ENCODE data around the gene ADAM22. TPM values are rescaled to one million over a fixed set of nuclear protein-coding genes. Genes with fewer than 3 reads are reported as not detected.

ADAM22 gene
- total and polyA plus RNA-seq, 4 donors, result 27.2 to 178 (median 44.1) TPM

DNA sequence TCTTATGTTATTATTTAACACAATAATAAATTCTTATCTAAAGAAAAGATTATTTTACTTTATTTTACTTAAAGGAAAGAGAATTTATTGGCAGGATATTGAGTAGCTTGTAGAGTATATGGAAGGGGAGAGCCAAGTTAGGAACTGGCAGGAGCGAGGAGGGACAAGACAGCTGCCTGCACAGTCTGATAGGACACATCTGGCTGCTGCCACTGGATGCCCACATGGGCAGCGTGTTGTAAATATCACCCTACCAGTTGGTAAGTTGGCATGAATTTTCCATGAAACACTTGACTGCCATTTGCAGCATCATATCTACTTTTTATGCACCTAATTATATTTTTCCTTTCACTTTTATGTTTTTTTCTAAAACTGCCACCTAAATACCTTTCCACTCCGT lies 266.2 kb downstream of the ADAM22 start:
- 60% methylated on average over 2 of the region's 3 CpGs for WGBS (ENCODE audit: insufficient coverage)
- no peaks in the 10 kb centered on the region for H3K27me3 ChIP-seq (ENCODE audit: control insufficient read depth, insufficient read depth, low read length)

GRCh38 chr7:88200789-88201188 lies 266.7 kb downstream of the ADAM22 start:
- no peak overlapping the region for H3K4me3 ChIP-seq (ENCODE audit: low read depth, low read length)
- no peaks in the 10 kb centered on the region for H3K9me3 ChIP-seq (ENCODE audit: control insufficient read depth, insufficient read depth, low read length)
- no peaks in the 10 kb centered on the region for H3K27me3 ChIP-seq (ENCODE audit: control insufficient read depth, insufficient read depth, low read length)
- peaks cover 5% of the 10 kb centered on the region for H3K36me3 ChIP-seq (ENCODE audit: control insufficient read depth, insufficient read depth, low read length)
- peak overlapping the region; percentile 43 for H3K27ac ChIP-seq (ENCODE audit: low read depth, low read length)
- H3K4me1 ChIP-seq (ENCODE audit: control insufficient read depth, insufficient read depth, low read length), result no peaks in the 10 kb centered on the region
- DNase-seq (ENCODE audit: low read depth in 4 of 6, low spot score in 6 of 6), result peak in 3 of 6 donors; percentile 43 to 91 (median 73)
- WGBS (ENCODE audit: insufficient coverage), result 0% methylated on average over 2 of the region's 4 CpGs

More for the DNA sequence above, 266.2 kb downstream of the ADAM22 start:
- Histone ChIP-seq H3K4me3 (ENCODE audit: low read depth, low read length) (no peak overlapping the region), H3K27ac (ENCODE audit: low read depth, low read length) (no peak overlapping the region), H3K9me3 (ENCODE audit: control insufficient read depth, insufficient read depth, low read length) (no peaks in the 10 kb centered on the region), H3K4me1 (ENCODE audit: control insufficient read depth, insufficient read depth, low read length) (no peaks in the 10 kb centered on the region), H3K36me3 (ENCODE audit: control insufficient read depth, insufficient read depth, low read length) (peaks cover 5% of the 10 kb centered on the region)
- peak in 1 of 6 donors; percentile 58 for DNase-seq (ENCODE audit: low read depth in 4 of 6, low spot score in 6 of 6)

- Histone ChIP-seq H3K9me3 (ENCODE audit: control insufficient read depth, insufficient read depth, low read length) (no peaks in the 10 kb centered on the region), H3K4me1 (ENCODE audit: control insufficient read depth, insufficient read depth, low read length) (no peaks in the 10 kb centered on the region), H3K27me3 (ENCODE audit: control insufficient read depth, insufficient read depth, low read length) (no peaks in the 10 kb centered on the region), H3K4me3 (ENCODE audit: low read depth, low read length) (no peak overlapping the region), H3K27ac (ENCODE audit: low read depth, low read length) (peak overlapping the region; percentile 43), H3K36me3 (ENCODE audit: control insufficient read depth, insufficient read depth, low read length) (peaks cover 5% of the 10 kb centered on the region)
- DNase-seq (ENCODE audit: low read depth in 4 of 6, low spot score in 6 of 6), result no peak
These were observed 267.3 kb downstream of the ADAM22 start for GRCh38 chr7:88201305-88201704.

- Histone ChIP-seq H3K4me1 (ENCODE audit: control insufficient read depth, insufficient read depth, low read length) (no peaks in the 10 kb centered on the region), H3K4me3 (ENCODE audit: low read depth, low read length) (no peak overlapping the region), H3K9me3 (ENCODE audit: control insufficient read depth, insufficient read depth, low read length) (no peaks in the 10 kb centered on the region), H3K27me3 (ENCODE audit: control insufficient read depth, insufficient read depth, low read length) (no peaks in the 10 kb centered on the region), H3K36me3 (ENCODE audit: control insufficient read depth, insufficient read depth, low read length) (peaks cover 5% of the 10 kb centered on the region), H3K27ac (ENCODE audit: low read depth, low read length) (no peak overlapping the region)
- no peak for DNase-seq (ENCODE audit: low read depth in 4 of 6, low spot score in 6 of 6)
- WGBS (ENCODE audit: insufficient coverage), result no CpG with 5 or more reads among the region's 5 CpGs
These were observed 268.2 kb downstream of the ADAM22 start for GRCh38 chr7:88202278-88202677.

DNA sequence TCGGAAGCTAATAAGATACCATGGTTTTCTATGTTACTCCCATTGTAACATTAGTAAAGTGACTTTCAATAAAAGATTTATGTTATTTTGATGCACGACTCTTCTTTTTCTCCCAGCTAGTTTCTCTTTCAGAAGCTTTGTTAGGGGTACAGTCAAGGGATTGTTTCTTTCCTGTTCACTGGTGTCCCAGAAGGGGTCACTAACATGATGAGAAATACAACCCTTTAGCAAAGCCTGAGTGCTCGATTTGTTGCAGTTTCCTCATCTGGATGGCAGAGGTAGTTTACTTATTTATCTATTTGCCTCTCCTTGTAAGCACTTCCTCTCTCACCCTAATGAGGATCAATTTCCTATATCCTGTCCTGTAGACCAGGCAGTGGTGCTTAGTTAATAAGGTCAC lies 268.7 kb downstream of the ADAM22 start:
- Histone ChIP-seq H3K27ac (ENCODE audit: low read depth, low read length) (no peak overlapping the region), H3K27me3 (ENCODE audit: control insufficient read depth, insufficient read depth, low read length) (no peaks in the 10 kb centered on the region), H3K36me3 (ENCODE audit: control insufficient read depth, insufficient read depth, low read length) (peaks cover 9% of the 10 kb centered on the region), H3K4me1 (ENCODE audit: control insufficient read depth, insufficient read depth, low read length) (no peaks in the 10 kb centered on the region), H3K4me3 (ENCODE audit: low read depth, low read length) (no peak overlapping the region), H3K9me3 (ENCODE audit: control insufficient read depth, insufficient read depth, low read length) (no peaks in the 10 kb centered on the region)
- DNase-seq (ENCODE audit: low read depth in 4 of 6, low spot score in 6 of 6), result no peak
- WGBS (ENCODE audit: insufficient coverage), result no CpG with 5 or more reads among the region's 3 CpGs

DNA sequence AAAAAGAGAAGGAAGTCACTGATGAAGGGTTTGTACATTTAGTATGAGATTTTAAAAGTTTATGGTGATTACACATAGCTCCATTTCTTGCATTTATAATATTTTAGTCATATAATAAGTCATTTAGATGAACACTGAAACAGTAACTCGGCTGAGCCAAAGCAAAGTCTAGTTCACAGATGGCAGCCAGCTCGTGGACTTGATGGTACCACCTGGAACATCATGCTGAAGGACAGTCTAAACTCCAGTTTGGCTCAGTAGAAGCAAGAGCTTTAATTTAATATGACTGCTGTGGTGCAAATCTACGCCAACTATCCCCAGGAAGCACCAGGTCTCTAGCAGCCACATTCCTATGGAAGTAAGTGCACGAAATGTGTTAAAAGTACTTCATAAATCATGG lies 269.4 kb downstream of the ADAM22 start:
- no peaks in the 10 kb centered on the region for H3K9me3 ChIP-seq (ENCODE audit: control insufficient read depth, insufficient read depth, low read length)
- no peak for DNase-seq (ENCODE audit: low read depth in 4 of 6, low spot score in 6 of 6)
- no peaks in the 10 kb centered on the region for H3K4me1 ChIP-seq (ENCODE audit: control insufficient read depth, insufficient read depth, low read length)
- no peak overlapping the region for H3K27ac ChIP-seq (ENCODE audit: low read depth, low read length)
- 89% methylated on average over 1 of the region's 4 CpGs for WGBS (ENCODE audit: insufficient coverage)
- H3K36me3 ChIP-seq (ENCODE audit: control insufficient read depth, insufficient read depth, low read length), result peaks cover 11% of the 10 kb centered on the region
- no peaks in the 10 kb centered on the region for H3K27me3 ChIP-seq (ENCODE audit: control insufficient read depth, insufficient read depth, low read length)
- no peak overlapping the region for H3K4me3 ChIP-seq (ENCODE audit: low read depth, low read length)

DNA sequence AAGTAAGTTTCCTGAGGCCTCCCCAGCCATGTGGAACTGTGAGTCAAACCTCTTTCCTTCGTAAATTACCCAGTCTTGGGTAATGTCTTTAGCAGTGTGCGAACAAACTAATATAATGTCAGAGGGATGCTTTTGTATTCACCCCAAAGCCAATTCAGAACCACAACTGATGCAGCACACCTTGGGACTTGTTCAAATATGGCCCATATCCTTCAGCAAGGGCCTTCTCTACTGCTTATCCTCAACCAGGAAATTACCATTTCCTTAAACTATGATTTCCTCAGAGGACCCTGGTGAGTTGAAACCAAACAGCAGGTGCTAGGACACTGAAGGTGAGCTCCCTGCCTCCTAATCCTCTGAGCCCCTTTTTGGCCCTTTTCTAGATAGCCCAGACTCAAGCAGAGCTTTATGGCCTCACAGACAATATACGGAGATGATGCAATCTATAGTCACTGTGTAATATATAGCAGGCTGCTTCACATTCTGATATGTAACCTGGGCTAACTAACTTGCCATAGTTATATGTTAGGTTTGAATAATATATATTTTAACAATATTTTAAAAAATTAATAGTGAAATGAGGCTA lies 270.6 kb downstream of the ADAM22 start:
- Histone ChIP-seq H3K27ac (ENCODE audit: low read depth, low read length) (no peak overlapping the region), H3K9me3 (ENCODE audit: control insufficient read depth, insufficient read depth, low read length) (no peaks in the 10 kb centered on the region), H3K4me3 (ENCODE audit: low read depth, low read length) (no peak overlapping the region), H3K27me3 (ENCODE audit: control insufficient read depth, insufficient read depth, low read length) (no peaks in the 10 kb centered on the region), H3K36me3 (ENCODE audit: control insufficient read depth, insufficient read depth, low read length) (peaks cover 16% of the 10 kb centered on the region), H3K4me1 (ENCODE audit: control insufficient read depth, insufficient read depth, low read length) (no peaks in the 10 kb centered on the region)
- no peak for DNase-seq (ENCODE audit: low read depth in 4 of 6, low spot score in 6 of 6)
- no CpG with 5 or more reads among the region's 3 CpGs for WGBS (ENCODE audit: insufficient coverage)

GRCh38 chr7:88205179-88205578 lies 271.1 kb downstream of the ADAM22 start:
- H3K9me3 ChIP-seq (ENCODE audit: control insufficient read depth, insufficient read depth, low read length), result no peaks in the 10 kb centered on the region
- H3K27me3 ChIP-seq (ENCODE audit: control insufficient read depth, insufficient read depth, low read length), result no peaks in the 10 kb centered on the region
- DNase-seq (ENCODE audit: low read depth in 4 of 6, low spot score in 6 of 6), result no peak
- no peaks in the 10 kb centered on the region for H3K4me1 ChIP-seq (ENCODE audit: control insufficient read depth, insufficient read depth, low read length)
- no peak overlapping the region for H3K27ac ChIP-seq (ENCODE audit: low read depth, low read length)
- H3K36me3 ChIP-seq (ENCODE audit: control insufficient read depth, insufficient read depth, low read length), result peaks cover 19% of the 10 kb centered on the region
- H3K4me3 ChIP-seq (ENCODE audit: low read depth, low read length), result no peak overlapping the region

- peaks cover 19% of the 10 kb centered on the region for H3K36me3 ChIP-seq (ENCODE audit: control insufficient read depth, insufficient read depth, low read length)
These were observed 272.2 kb downstream of the ADAM22 start for GRCh38 chr7:88206254-88206653.

DNA sequence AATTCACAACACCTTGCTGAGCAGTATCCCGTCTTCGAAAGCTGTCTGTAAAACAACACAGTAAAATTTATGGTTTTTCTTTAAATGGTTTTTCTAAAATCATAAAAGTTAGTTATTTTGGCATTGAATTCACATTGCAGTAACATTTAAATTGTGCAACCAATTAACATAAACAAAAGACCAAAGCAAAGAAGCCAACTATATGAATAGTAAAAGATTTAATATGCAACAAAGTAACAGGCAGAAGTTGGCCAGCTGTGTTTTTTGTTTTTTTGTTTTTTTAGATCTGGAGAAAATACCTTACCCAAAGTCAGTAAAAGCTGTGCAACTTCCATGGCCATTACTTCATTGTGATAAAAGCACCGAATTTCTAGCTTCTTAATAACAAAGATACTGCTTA lies 274.5 kb downstream of the ADAM22 start:
- peaks cover 23% of the 10 kb centered on the region for H3K36me3 ChIP-seq (ENCODE audit: control insufficient read depth, insufficient read depth, low read length)
- no CpG with 5 or more reads among the region's 3 CpGs for WGBS (ENCODE audit: insufficient coverage)

More at GRCh38 chr7:88206254-88206653, 272.2 kb downstream of the ADAM22 start:
- Histone ChIP-seq H3K4me3 (ENCODE audit: low read depth, low read length) (no peak overlapping the region), H3K9me3 (ENCODE audit: control insufficient read depth, insufficient read depth, low read length) (no peaks in the 10 kb centered on the region), H3K27me3 (ENCODE audit: control insufficient read depth, insufficient read depth, low read length) (no peaks in the 10 kb centered on the region), H3K4me1 (ENCODE audit: control insufficient read depth, insufficient read depth, low read length) (no peaks in the 10 kb centered on the region), H3K27ac (ENCODE audit: low read depth, low read length) (no peak overlapping the region)
- DNase-seq (ENCODE audit: low read depth in 4 of 6, low spot score in 6 of 6), result no peak
- WGBS (ENCODE audit: insufficient coverage), result no CpG with 5 or more reads among the region's 4 CpGs

More for the DNA sequence above, 274.5 kb downstream of the ADAM22 start:
- Histone ChIP-seq H3K27ac (ENCODE audit: low read depth, low read length) (no peak overlapping the region), H3K4me1 (ENCODE audit: control insufficient read depth, insufficient read depth, low read length) (no peaks in the 10 kb centered on the region), H3K9me3 (ENCODE audit: control insufficient read depth, insufficient read depth, low read length) (no peaks in the 10 kb centered on the region), H3K27me3 (ENCODE audit: control insufficient read depth, insufficient read depth, low read length) (no peaks in the 10 kb centered on the region), H3K4me3 (ENCODE audit: low read depth, low read length) (no peak overlapping the region)
- no peak for DNase-seq (ENCODE audit: low read depth in 4 of 6, low spot score in 6 of 6)

Data from spinal cord (tissue), 10 donors.